GM19455 (cell line): ENCODE measurements around the gene ERC1.
"Not testable (repeated sequence)": the region's sequence is repeated elsewhere in the genome, so short reads cannot be mapped to it uniquely, and the experiment has no call there.

Experiments used
- ATAC-seq: cut with Tn5 transposase; IDR thresholded peaks from one replicate; pipeline ENCODE4 v1.9.1; 2021; ENCODE audit not compliant: unreplicated experiment

Gene ERC1

GRCh38 chr12:1344245-1344644 is 353.2 kb downstream of the ERC1 start:
- ATAC-seq, result no peak

- ATAC-seq, result no peak
Measured at GRCh38 chr12:1346126-1346525, 355.1 kb downstream of the ERC1 start.

- no peak for ATAC-seq
Measured at GRCh38 chr12:1347294-1347693, 356.3 kb downstream of the ERC1 start.

- no peak for ATAC-seq
Measured at GRCh38 chr12:1348606-1349005, 357.6 kb downstream of the ERC1 start.

GRCh38 chr12:1350055-1350933 is 359.3 kb downstream of the ERC1 start:
- ATAC-seq, result no peak

GRCh38 chr12:1350934-1351240 is 359.9 kb downstream of the ERC1 start:
- ATAC-seq, result no peak

- ATAC-seq, result no peak
Measured at GRCh38 chr12:1351926-1352325, 360.9 kb downstream of the ERC1 start.

- no peak for ATAC-seq
Measured at GRCh38 chr12:1353451-1353850, 362.4 kb downstream of the ERC1 start.

GRCh38 chr12:1355396-1355795 is 364.4 kb downstream of the ERC1 start:
- no peak for ATAC-seq

- ATAC-seq, result not testable (repeated sequence)
Measured at GRCh38 chr12:1355871-1356270, 364.8 kb downstream of the ERC1 start.

GRCh38 chr12:1356285-1356684 is 365.3 kb downstream of the ERC1 start:
- ATAC-seq, result no peak

GRCh38 chr12:1357171-1357570 is 366.1 kb downstream of the ERC1 start:
- no peak for ATAC-seq

GRCh38 chr12:1357711-1358110 is 366.7 kb downstream of the ERC1 start:
- ATAC-seq, result no peak

GRCh38 chr12:1360441-1361210 is 369.6 kb downstream of the ERC1 start:
- no peak for ATAC-seq

- no peak for ATAC-seq
Measured at GRCh38 chr12:1362143-1362662, 371.2 kb downstream of the ERC1 start.

GRCh38 chr12:1365703-1366102 is 374.7 kb downstream of the ERC1 start:
- no peak for ATAC-seq

- no peak for ATAC-seq
Measured at GRCh38 chr12:1367331-1368291, 376.6 kb downstream of the ERC1 start.

- no peak for ATAC-seq
Measured at GRCh38 chr12:1369460-1369859, 378.4 kb downstream of the ERC1 start.

GRCh38 chr12:1369938-1370500 is 379.0 kb downstream of the ERC1 start:
- no peak for ATAC-seq

GRCh38 chr12:1373901-1374735 is 383.1 kb downstream of the ERC1 start:
- no peak for ATAC-seq
